Tibial nerve (tissue), 4 donors: ENCODE data around the gene TEKTIP1.

ENCODE experiments used
- CTCF ChIP-seq, 5 experiments: fragments of 200-600 bp in 3 of 5; fragments of 450-650 bp in 2 of 5; sonication (generic) in 3 of 5; IDR thresholded peaks; one replicate each; pipeline ENCODE4 v1.5.1; 2016 to 2019; ENCODE audit warnings: antibody characterized with exemption in 5 of 5, mild to moderate bottlenecking in 3 of 5, moderate library complexity in 2 of 5
- EP300 ChIP-seq, 2 donors: sonication (generic); formaldehyde crosslinking; IDR thresholded peaks; one replicate each; pipeline ENCODE4 v1.6.1; 2017; ENCODE audit warnings: antibody characterized with exemption in 2 of 2, mild to moderate bottlenecking in 1 of 2

- TF ChIP-seq EP300 (IDR thresholded peaks at IDR 0.05): no peak
- no peak for TF ChIP-seq CTCF (IDR thresholded peaks at IDR 0.05)
Measured at GRCh38 chr19:3492131-3492839, 46.7 kb upstream of the TEKTIP1 start.
